ENCODE measurements around the gene CEACAM4.
"Not testable (repeated sequence)": the region's sequence is repeated elsewhere in the genome, so short reads cannot be mapped to it uniquely, and the experiment has no call there.

The CEACAM4 gene

GRCh38 chr19:41626877-41627276, at the start of gene CEACAM4:
Gene CEACAM4, minus strand, starts transcription at chr19:41627074. Its CDS starts 111 bp downstream, at chr19:41626963.
- no peak for DNase-seq

GRCh38 chr19:41671486-41671885, 44.6 kb upstream of the CEACAM4 start:
- DNase-seq: no peak

GRCh38 chr19:41670755-41671154, 43.9 kb upstream of the CEACAM4 start:
- DNase-seq: no peak

GRCh38 chr19:41668315-41668714, 41.4 kb upstream of the CEACAM4 start:
- DNase-seq: peak; percentile 88

GRCh38 chr19:41666075-41666474, 39.2 kb upstream of the CEACAM4 start:
- DNase-seq: no peak

GRCh38 chr19:41657157-41657556, 30.3 kb upstream of the CEACAM4 start:
- no peak for DNase-seq

GRCh38 chr19:41656756-41657155, 29.9 kb upstream of the CEACAM4 start:
- DNase-seq: not testable (repeated sequence)

- no peak for DNase-seq
Measured at GRCh38 chr19:41652250-41652649, 25.4 kb upstream of the CEACAM4 start.

GRCh38 chr19:41649827-41650226, 23.0 kb upstream of the CEACAM4 start:
- no peak for DNase-seq

GRCh38 chr19:41646589-41647204, 19.8 kb upstream of the CEACAM4 start:
- DNase-seq: no peak

GRCh38 chr19:41641879-41642485, 15.1 kb upstream of the CEACAM4 start:
- peak; percentile 78 for DNase-seq

- DNase-seq: no peak
Measured at GRCh38 chr19:41638641-41639081, 11.8 kb upstream of the CEACAM4 start.

GRCh38 chr19:41637484-41637883, 10.6 kb upstream of the CEACAM4 start:
- no peak for DNase-seq

- no peak for DNase-seq
Measured at GRCh38 chr19:41627966-41628675, 1.2 kb upstream of the CEACAM4 start.

- no peak for DNase-seq
Measured at GRCh38 chr19:41626278-41626677, 596 bp downstream of the CEACAM4 start.

- DNase-seq: no peak
Measured at GRCh38 chr19:41624937-41625336, 1.9 kb downstream of the CEACAM4 start.

- DNase-seq: no peak
Measured at GRCh38 chr19:41624515-41624914, 2.4 kb downstream of the CEACAM4 start.

GRCh38 chr19:41623360-41623759, 3.5 kb downstream of the CEACAM4 start:
- DNase-seq: no peak

GRCh38 chr19:41621654-41622053, 5.2 kb downstream of the CEACAM4 start:
- no peak for DNase-seq

- DNase-seq: no peak
Measured at GRCh38 chr19:41621226-41621625, 5.6 kb downstream of the CEACAM4 start.

GRCh38 chr19:41620171-41620570, 6.7 kb downstream of the CEACAM4 start:
- DNase-seq: no peak

- no peak for DNase-seq
Measured at GRCh38 chr19:41619018-41619556, 7.8 kb downstream of the CEACAM4 start.

GRCh38 chr19:41617941-41618730, 8.7 kb downstream of the CEACAM4 start:
- no peak for DNase-seq

All from NCI-H2227 treated with DMSO at 0.1 percent for 48 hours (cell line).